Psoas muscle (tissue), 8 donors: ENCODE measurements around the gene SLC28A3. TPM values are rescaled to one million over a fixed set of nuclear protein-coding genes. Genes with fewer than 3 reads are reported as not detected.
"Not testable (repeated sequence)": the region's sequence is repeated elsewhere in the genome, so short reads cannot be mapped to it uniquely, and the experiment has no call there.

ENCODE experiments used
- ATAC-seq, 4 donors: fragments of 200-7000 bp; cut with Tn5 transposase; one replicate each; pipeline ENCODE4 v1.9.1; 2020; ENCODE audit warnings: moderate library complexity in 3 of 4, mild to moderate bottlenecking in 2 of 4
- DNase-seq, 2 donors: peaks; one replicate each; pipeline ENCODE4 v3.0.0-alpha.2; 2020
- H3K27ac ChIP-seq: fragments of 200-600 bp; one replicate; pipeline ENCODE4 v1.8.0; 2022
- H3K27me3 ChIP-seq, 3 donors: fragments of 200-600 bp in 1 of 3; one replicate each; pipeline versions ENCODE4 v1.6.1 to v1.8.0; 2013 to 2022; ENCODE audit warnings: low read length in 2 of 3, mild to moderate bottlenecking in 2 of 3, moderate library complexity in 1 of 3; ENCODE audit not compliant: insufficient read depth in 3 of 3
- H3K36me3 ChIP-seq, 2 donors: fragments of 200-600 bp in 1 of 2; one replicate each; pipeline versions ENCODE4 v1.6.1 to v1.8.0; 2013 to 2022; ENCODE audit warnings: low read depth in 1 of 2, mild to moderate bottlenecking in 1 of 2, moderate library complexity in 1 of 2; ENCODE audit not compliant: insufficient read depth in 1 of 2
- H3K4me1 ChIP-seq: fragments of 200-600 bp; one replicate; pipeline ENCODE4 v1.8.0; 2022
- H3K4me3 ChIP-seq: fragments of 200-600 bp; one replicate; pipeline ENCODE4 v1.8.0; 2022; ENCODE audit warnings: mild to moderate bottlenecking
- H3K9me3 ChIP-seq: fragments of 200-600 bp; one replicate; pipeline ENCODE4 v1.8.0; 2022
- CTCF ChIP-seq: fragments of 200-600 bp; IDR thresholded peaks from one replicate; pipeline ENCODE4 v1.8.0; 2022; ENCODE audit warnings: antibody characterized with exemption
- WGBS, 3 donors: extraction: QIAGEN DNeasy Blood & Tissue Kit; methylation state at CpG; one replicate each; pipeline versions ENCODE4 v1.1.6 to v1.1.7; 2013; 5-methylcytosine and 5-hydroxymethylcytosine counted together
- intact Hi-C, 2 donors: fragments of 100-400 bp; cut with DNase I; formaldehyde crosslinking; loops; one replicate each; pipeline versions ENCODE4 v1.11.0 to v1.14.2; 2022
- polyA plus RNA-seq, 3 donors: library from polyadenylated mRNA; stranded (reverse); fragments of 200-250 nt; gene quantifications; one replicate each; pipeline ENCODE4 v1.2.3, GENCODE V29; 2013
- total RNA-seq, 4 donors: library from RNA; stranded (reverse); fragmentation: NEBNext Ultra II Directional in 2 of 4; extraction: Animal tissue kit (Norgen Biotek cat#: 25700) in 2 of 4; gene quantifications; one replicate each; pipeline versions ENCODE4 v1.2.1 to v1.2.4, GENCODE V29; 2021 to 2023
- donor health status: healthy with polysubstance abuse.
- donor health status: DM: no; HTN: no; CAD: no; lungs with moderate emphysema.
- donor health status: Bipolar disorder and iron deficiency.
- donor health status: healthy.
- donor health status: DM: yes; HTN: yes; CAD: no.
- donor health status: DM: no; HTN: no; CAD: no.
- donor health status: DM: no; HTN: no; CAD: no.
- donor health status: DM: yes; HTN: yes; CAD: no.

The SLC28A3 gene
- total and polyA plus RNA-seq, 7 donors = not detected

DNA sequence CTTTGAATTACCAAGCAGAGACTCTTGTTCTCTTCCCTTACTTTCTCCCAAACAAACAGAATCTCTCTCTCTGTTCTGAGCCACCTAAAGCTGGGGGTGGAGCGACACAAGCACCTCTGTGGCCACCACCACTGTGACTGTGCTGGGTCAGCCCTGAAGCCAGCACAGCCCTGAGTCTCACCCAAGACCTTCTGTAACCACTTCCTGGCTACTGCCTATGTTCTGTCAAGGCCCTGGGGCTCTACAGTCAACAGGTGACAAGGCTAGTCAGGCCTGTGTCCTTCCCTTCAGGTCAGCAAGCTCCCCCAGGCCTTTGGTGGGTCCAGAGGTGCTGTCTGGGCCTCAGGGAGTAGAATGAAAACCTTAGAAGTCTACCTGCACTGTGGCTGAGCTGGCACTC is 26.1 kb upstream of the SLC28A3 start:
- intact Hi-C loops = no loop called here
- Histone ChIP-seq H3K9me3 (no peaks in the 10 kb centered on the region), H3K27me3 (no peaks in the 10 kb centered on the region), H3K36me3 (no peaks in the 10 kb centered on the region), H3K4me3 (no peak overlapping the region), H3K27ac (no peak overlapping the region), H3K4me1 (no peaks in the 10 kb centered on the region)
- TF ChIP-seq CTCF = no peak
- ATAC-seq = no peak
- WGBS, 3 donors = 92 to 93% (median 93%) methylated on average over 1 of the region's 1 CpG
- no peak for DNase-seq

- WGBS, 3 donors = 77 to 93% (median 83%) methylated on average over 1 of the region's 1 CpG
- H3K4me3 ChIP-seq, H3K4me1 ChIP-seq, intact Hi-C loops, ATAC-seq, H3K9me3 ChIP-seq, H3K27me3 ChIP-seq, DNase-seq, H3K27ac ChIP-seq, H3K36me3 ChIP-seq: not testable (repeated sequence)
Observed at GRCh38 chr9:84364894-84365490, 24.4 kb upstream of the SLC28A3 start.

DNA sequence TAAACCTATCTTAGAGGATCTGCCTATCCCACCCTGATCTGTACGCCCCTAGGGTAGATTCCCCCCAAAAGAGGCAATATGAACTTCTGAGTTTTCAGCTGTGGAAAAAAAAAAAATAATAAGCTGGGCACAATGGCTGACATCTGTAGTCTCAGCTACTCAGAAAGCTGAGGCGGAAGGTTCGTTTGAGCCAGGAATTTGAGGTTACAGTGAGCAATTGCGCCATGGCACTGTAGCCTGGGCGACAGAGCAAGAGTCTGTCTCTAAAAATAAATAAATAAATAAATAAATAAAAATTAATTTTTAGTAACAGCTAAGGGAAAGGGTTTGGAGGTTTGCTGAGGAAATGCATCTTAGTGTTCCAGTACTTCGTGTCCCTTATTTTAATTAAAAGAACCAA is 21.1 kb upstream of the SLC28A3 start:
- Histone ChIP-seq H3K4me1 (no peaks in the 10 kb centered on the region), H3K27ac (no peak overlapping the region), H3K27me3 (no peaks in the 10 kb centered on the region), H3K9me3 (no peaks in the 10 kb centered on the region), H3K36me3 (no peaks in the 10 kb centered on the region), H3K4me3 (no peak overlapping the region)
- no peak for DNase-seq
- TF ChIP-seq CTCF = no peak
- intact Hi-C loops = no loop called here
- WGBS, 3 donors = 77 to 85% (median 79%) methylated on average over 6 of the region's 6 CpGs
- no peak for ATAC-seq

- no peak for TF ChIP-seq CTCF
- H3K4me1 ChIP-seq = no peaks in the 10 kb centered on the region
- 49 to 64% (median 50%) methylated on average over 3 of the region's 3 CpGs for WGBS, 3 donors
- no peaks in the 10 kb centered on the region for H3K27me3 ChIP-seq
- no peaks in the 10 kb centered on the region for H3K36me3 ChIP-seq
- H3K4me3 ChIP-seq = no peak overlapping the region
- no peak overlapping the region for H3K27ac ChIP-seq
- intact Hi-C loops = no loop called here
- ATAC-seq (no peak), DNase-seq (no peak)
- no peaks in the 10 kb centered on the region for H3K9me3 ChIP-seq
Observed at GRCh38 chr9:84357275-84357674, 16.7 kb upstream of the SLC28A3 start.

- intact Hi-C loops = no loop called here
- ATAC-seq (no peak), DNase-seq (no peak)
- H3K36me3 ChIP-seq = no peaks in the 10 kb centered on the region
- no peaks in the 10 kb centered on the region for H3K9me3 ChIP-seq
- H3K4me1 ChIP-seq = no peaks in the 10 kb centered on the region
- WGBS, 3 donors = 69 to 91% (median 81%) methylated on average over 1 of the region's 1 CpG
- TF ChIP-seq CTCF = no peak
- H3K4me3 ChIP-seq = no peak overlapping the region
- H3K27me3 ChIP-seq = no peaks in the 10 kb centered on the region
- H3K27ac ChIP-seq = no peak overlapping the region
Observed at GRCh38 chr9:84354035-84354434, 13.5 kb upstream of the SLC28A3 start.
